Liver (tissue), 3 donors: Measurements from ENCODE around the gene NUP214.

ENCODE experiments used
- FOXA1 ChIP-seq: IDR thresholded peaks from 2 replicates; pipeline ENCODE4 v1.6.1; 2016; ENCODE audit warnings: antibody characterized with exemption
- JUND ChIP-seq, 2 donors: IDR thresholded peaks; 2 replicates each; pipeline ENCODE4 v1.6.1; 2016; ENCODE audit warnings: antibody characterized with exemption in 2 of 2
- RAD21 ChIP-seq, 2 donors: IDR thresholded peaks; 2 replicates each; pipeline ENCODE4 v1.6.1; 2016; ENCODE audit warnings: antibody characterized with exemption in 2 of 2, mild to moderate bottlenecking in 2 of 2
- SP1 ChIP-seq: IDR thresholded peaks from 2 replicates; pipeline ENCODE4 v1.6.1; 2018; ENCODE audit warnings: antibody characterized with exemption, mild to moderate bottlenecking
- TAF1 ChIP-seq: conservative IDR thresholded peaks from 2 replicates; pipeline ENCODE4 v1.6.1; 2016; ENCODE audit warnings: antibody characterized with exemption, mild to moderate bottlenecking
- YY1 ChIP-seq: IDR thresholded peaks from 2 replicates; pipeline ENCODE4 v1.6.1; 2016; ENCODE audit warnings: antibody characterized with exemption, mild to moderate bottlenecking
- TF ChIP-seq, protein P1 (sequence below): IDR thresholded peaks from 2 replicates; pipeline ENCODE4 v1.6.1; 2016; ENCODE audit warnings: antibody characterized with exemption
- TF ChIP-seq, protein P2 (sequence below): fragments of 150-350 bp; IDR thresholded peaks from 2 replicates; pipeline ENCODE4 v1.5.1; 2017; ENCODE audit warnings: improper control_type of control experiment, low read depth, low read length; ENCODE audit not compliant: missing input control
- TF ChIP-seq, protein P3 (sequence below): IDR thresholded peaks from 2 replicates; pipeline ENCODE4 v1.6.1; 2016; ENCODE audit warnings: antibody characterized with exemption
- TF ChIP-seq, protein P4 (sequence below): IDR thresholded peaks from 2 replicates; pipeline ENCODE4 v1.6.1; 2016; ENCODE audit warnings: antibody characterized with exemption, mild to moderate bottlenecking
- donor health status: healthy.
- donor health status: healthy.

DNA sequence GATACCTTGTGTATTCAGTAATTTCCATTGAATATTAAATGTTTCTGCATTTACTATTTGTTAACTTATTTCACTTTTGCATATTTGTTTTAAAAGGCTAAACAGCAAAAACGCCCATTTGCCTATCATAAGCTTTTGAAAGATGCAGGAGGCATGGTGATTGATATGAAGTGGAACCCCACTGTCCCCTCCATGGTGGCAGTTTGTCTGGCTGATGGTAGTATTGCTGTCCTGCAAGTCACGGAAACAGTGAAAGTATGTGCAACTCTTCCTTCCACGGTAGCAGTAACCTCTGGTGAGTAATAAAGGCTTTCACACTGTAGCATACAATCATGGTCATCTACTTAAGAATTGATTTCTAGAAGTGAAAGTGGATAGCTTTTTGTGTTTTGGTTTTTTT is 3.8 kb downstream of the NUP214 start:
- TF ChIP-seq, protein P1, sequence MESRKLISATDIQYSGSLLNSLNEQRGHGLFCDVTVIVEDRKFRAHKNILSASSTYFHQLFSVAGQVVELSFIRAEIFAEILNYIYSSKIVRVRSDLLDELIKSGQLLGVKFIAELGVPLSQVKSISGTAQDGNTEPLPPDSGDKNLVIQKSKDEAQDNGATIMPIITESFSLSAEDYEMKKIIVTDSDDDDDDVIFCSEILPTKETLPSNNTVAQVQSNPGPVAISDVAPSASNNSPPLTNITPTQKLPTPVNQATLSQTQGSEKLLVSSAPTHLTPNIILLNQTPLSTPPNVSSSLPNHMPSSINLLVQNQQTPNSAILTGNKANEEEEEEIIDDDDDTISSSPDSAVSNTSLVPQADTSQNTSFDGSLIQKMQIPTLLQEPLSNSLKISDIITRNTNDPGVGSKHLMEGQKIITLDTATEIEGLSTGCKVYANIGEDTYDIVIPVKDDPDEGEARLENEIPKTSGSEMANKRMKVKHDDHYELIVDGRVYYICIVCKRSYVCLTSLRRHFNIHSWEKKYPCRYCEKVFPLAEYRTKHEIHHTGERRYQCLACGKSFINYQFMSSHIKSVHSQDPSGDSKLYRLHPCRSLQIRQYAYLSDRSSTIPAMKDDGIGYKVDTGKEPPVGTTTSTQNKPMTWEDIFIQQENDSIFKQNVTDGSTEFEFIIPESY: no peak
- TF ChIP-seq, protein P2, sequence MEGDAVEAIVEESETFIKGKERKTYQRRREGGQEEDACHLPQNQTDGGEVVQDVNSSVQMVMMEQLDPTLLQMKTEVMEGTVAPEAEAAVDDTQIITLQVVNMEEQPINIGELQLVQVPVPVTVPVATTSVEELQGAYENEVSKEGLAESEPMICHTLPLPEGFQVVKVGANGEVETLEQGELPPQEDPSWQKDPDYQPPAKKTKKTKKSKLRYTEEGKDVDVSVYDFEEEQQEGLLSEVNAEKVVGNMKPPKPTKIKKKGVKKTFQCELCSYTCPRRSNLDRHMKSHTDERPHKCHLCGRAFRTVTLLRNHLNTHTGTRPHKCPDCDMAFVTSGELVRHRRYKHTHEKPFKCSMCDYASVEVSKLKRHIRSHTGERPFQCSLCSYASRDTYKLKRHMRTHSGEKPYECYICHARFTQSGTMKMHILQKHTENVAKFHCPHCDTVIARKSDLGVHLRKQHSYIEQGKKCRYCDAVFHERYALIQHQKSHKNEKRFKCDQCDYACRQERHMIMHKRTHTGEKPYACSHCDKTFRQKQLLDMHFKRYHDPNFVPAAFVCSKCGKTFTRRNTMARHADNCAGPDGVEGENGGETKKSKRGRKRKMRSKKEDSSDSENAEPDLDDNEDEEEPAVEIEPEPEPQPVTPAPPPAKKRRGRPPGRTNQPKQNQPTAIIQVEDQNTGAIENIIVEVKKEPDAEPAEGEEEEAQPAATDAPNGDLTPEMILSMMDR: no peak
- TF ChIP-seq, protein P3, sequence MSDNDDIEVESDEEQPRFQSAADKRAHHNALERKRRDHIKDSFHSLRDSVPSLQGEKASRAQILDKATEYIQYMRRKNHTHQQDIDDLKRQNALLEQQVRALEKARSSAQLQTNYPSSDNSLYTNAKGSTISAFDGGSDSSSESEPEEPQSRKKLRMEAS: no peak
- TF ChIP-seq TAF1 (no peak), FOXA1 (no peak), YY1 (no peak), SP1 (no peak), RAD21 (IDR thresholded peaks at IDR 0.05) (no peak), JUND (IDR thresholded peaks at IDR 0.05) (no peak)
- TF ChIP-seq, protein P4, sequence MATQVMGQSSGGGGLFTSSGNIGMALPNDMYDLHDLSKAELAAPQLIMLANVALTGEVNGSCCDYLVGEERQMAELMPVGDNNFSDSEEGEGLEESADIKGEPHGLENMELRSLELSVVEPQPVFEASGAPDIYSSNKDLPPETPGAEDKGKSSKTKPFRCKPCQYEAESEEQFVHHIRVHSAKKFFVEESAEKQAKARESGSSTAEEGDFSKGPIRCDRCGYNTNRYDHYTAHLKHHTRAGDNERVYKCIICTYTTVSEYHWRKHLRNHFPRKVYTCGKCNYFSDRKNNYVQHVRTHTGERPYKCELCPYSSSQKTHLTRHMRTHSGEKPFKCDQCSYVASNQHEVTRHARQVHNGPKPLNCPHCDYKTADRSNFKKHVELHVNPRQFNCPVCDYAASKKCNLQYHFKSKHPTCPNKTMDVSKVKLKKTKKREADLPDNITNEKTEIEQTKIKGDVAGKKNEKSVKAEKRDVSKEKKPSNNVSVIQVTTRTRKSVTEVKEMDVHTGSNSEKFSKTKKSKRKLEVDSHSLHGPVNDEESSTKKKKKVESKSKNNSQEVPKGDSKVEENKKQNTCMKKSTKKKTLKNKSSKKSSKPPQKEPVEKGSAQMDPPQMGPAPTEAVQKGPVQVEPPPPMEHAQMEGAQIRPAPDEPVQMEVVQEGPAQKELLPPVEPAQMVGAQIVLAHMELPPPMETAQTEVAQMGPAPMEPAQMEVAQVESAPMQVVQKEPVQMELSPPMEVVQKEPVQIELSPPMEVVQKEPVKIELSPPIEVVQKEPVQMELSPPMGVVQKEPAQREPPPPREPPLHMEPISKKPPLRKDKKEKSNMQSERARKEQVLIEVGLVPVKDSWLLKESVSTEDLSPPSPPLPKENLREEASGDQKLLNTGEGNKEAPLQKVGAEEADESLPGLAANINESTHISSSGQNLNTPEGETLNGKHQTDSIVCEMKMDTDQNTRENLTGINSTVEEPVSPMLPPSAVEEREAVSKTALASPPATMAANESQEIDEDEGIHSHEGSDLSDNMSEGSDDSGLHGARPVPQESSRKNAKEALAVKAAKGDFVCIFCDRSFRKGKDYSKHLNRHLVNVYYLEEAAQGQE: no peak
